Tibial nerve (tissue), 4 donors: Measurements from ENCODE around the gene PMEL. TPM values are rescaled to one million over a fixed set of nuclear protein-coding genes. Genes with fewer than 3 reads are reported as not detected.

Source experiments
- DNase-seq, 2 donors: peaks; one replicate each; pipeline ENCODE4 v3.0.0-alpha.2; 2019; ENCODE audit warnings: low spot score in 2 of 2
- H3K27ac ChIP-seq, 4 donors: fragments of 200-600 bp; sonication (generic) in 3 of 4; one replicate each; pipeline ENCODE4 v1.5.1; 2017 to 2019; ENCODE audit warnings: mild to moderate bottlenecking in 1 of 4
- H3K27me3 ChIP-seq, 2 donors: fragments of 200-600 bp; sonication (generic) in 1 of 2; one replicate each; pipeline versions ENCODE4 v1.5.1 to v1.6.0; 2017 to 2019
- H3K36me3 ChIP-seq, 3 donors: fragments of 200-600 bp; sonication (generic); one replicate each; pipeline ENCODE4 v1.5.1; 2018 to 2019
- H3K4me1 ChIP-seq, 4 donors: fragments of 200-600 bp; sonication (generic) in 3 of 4; one replicate each; pipeline ENCODE4 v1.5.1; 2017 to 2019
- H3K4me3 ChIP-seq, 4 donors: fragments of 200-600 bp; sonication (generic) in 3 of 4; one replicate each; pipeline ENCODE4 v1.5.1; 2017 to 2019; ENCODE audit warnings: mild to moderate bottlenecking in 1 of 4, moderate library complexity in 1 of 4
- H3K9me3 ChIP-seq, 4 donors: fragments of 200-600 bp; sonication (generic) in 3 of 4; one replicate each; pipeline ENCODE4 v1.5.1; 2017 to 2019
- EP300 ChIP-seq, 2 donors: sonication (generic); formaldehyde crosslinking; IDR thresholded peaks; one replicate each; pipeline ENCODE4 v1.6.1; 2017; ENCODE audit warnings: antibody characterized with exemption in 2 of 2, mild to moderate bottlenecking in 1 of 2
- POLR2A ChIP-seq, 2 donors: fragments of 450-650 bp; IDR thresholded peaks; one replicate each; pipeline ENCODE4 v1.6.1; 2017; ENCODE audit warnings: antibody characterized with exemption in 2 of 2, mild to moderate bottlenecking in 2 of 2, moderate library complexity in 2 of 2
- WGBS, 2 donors: methylation state at CpG; one replicate each; pipeline ENCODE4 v1.1.5; 2018; 5-methylcytosine and 5-hydroxymethylcytosine counted together
- total RNA-seq, 4 donors: library from RNA; depleted of rRNA; stranded (reverse); fragments of >200 nt; gene quantifications; one replicate each; pipeline ENCODE4 v1.1.0, GENCODE V29; 2016
- TF ChIP-seq, protein P1 (sequence below), 5 experiments: fragments of 200-600 bp in 3 of 5; fragments of 450-650 bp in 2 of 5; sonication (generic) in 3 of 5; IDR thresholded peaks; one replicate each; pipeline ENCODE4 v1.5.1; 2016 to 2019; ENCODE audit warnings: antibody characterized with exemption in 5 of 5, mild to moderate bottlenecking in 3 of 5, moderate library complexity in 2 of 5

Gene PMEL
- total RNA-seq, 4 donors from 2014 or later = 0.87 to 1.6 TPM; not detected in 2

GRCh38 chr12:55963760-55964159 lies 2.1 kb downstream of the PMEL start:
- Histone ChIP-seq H3K9me3 (no peaks in the 10 kb centered on the region), H3K4me3 (no peak overlapping the region), H3K27me3 (no peaks in the 10 kb centered on the region), H3K4me1 (peaks cover 0 to 23% (median 7%) of the 10 kb centered on the region in 4 donors), H3K27ac (no peak overlapping the region), H3K36me3 (no peaks in the 10 kb centered on the region)
- 81 to 91% methylated on average over 2 of the region's 2 CpGs for WGBS, 2 donors
- DNase-seq = no peak
- no peak for TF ChIP-seq EP300 (IDR thresholded peaks at IDR 0.05)
- TF ChIP-seq, protein P1, sequence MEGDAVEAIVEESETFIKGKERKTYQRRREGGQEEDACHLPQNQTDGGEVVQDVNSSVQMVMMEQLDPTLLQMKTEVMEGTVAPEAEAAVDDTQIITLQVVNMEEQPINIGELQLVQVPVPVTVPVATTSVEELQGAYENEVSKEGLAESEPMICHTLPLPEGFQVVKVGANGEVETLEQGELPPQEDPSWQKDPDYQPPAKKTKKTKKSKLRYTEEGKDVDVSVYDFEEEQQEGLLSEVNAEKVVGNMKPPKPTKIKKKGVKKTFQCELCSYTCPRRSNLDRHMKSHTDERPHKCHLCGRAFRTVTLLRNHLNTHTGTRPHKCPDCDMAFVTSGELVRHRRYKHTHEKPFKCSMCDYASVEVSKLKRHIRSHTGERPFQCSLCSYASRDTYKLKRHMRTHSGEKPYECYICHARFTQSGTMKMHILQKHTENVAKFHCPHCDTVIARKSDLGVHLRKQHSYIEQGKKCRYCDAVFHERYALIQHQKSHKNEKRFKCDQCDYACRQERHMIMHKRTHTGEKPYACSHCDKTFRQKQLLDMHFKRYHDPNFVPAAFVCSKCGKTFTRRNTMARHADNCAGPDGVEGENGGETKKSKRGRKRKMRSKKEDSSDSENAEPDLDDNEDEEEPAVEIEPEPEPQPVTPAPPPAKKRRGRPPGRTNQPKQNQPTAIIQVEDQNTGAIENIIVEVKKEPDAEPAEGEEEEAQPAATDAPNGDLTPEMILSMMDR (IDR thresholded peaks at IDR 0.05) = no peak

DNA sequence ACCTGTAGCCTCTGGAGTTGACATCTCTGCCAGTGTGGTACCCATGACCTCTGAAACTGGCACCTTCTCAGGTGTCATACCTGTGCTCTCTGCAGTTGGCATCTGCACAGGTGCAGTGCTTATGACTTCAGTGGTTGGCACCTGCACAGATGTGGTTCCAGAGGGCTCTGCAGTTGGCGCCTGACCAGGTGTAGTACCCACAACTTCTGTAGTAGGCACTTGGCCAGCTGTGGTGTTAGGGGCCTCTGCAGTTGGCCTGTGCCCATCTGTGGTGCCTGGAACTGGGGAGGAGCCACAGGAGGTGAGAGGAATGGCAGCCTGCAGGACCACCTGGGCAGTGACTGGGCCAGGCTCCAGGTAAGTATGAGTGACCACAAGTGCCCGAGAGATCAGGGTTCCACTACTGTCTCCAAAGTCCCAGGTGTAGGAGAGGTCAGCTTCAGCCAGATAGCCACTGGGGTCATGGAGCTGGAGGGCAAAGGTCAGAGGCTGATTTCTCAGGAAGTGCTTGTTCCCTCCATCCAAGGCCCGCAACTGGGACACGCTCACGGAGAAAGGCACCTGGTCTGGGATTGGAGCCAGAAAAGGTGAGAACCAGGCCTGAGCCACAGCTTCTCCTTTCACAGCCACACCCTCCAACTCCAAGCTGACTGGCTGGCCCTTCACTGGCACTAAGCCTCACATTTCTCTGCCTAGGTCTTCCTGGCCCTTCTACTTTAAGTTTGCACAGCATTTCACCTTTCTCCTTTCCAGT lies 8.6 kb downstream of the PMEL start:
- 80 to 85% methylated on average over 4 to 5 of the region's 5 CpGs for WGBS, 2 donors
- Histone ChIP-seq H3K36me3 (peaks cover 0 to 29% (median 5%) of the 10 kb centered on the region in 3 donors), H3K4me1 (no peaks in the 10 kb centered on the region), H3K27ac (no peak overlapping the region), H3K9me3 (no peaks in the 10 kb centered on the region), H3K4me3 (no peak overlapping the region), H3K27me3 (no peaks in the 10 kb centered on the region)
- TF ChIP-seq, protein P1 (IDR thresholded peaks at IDR 0.05) = no peak
- TF ChIP-seq EP300 (IDR thresholded peaks at IDR 0.05) (no peak), POLR2A (IDR thresholded peaks at IDR 0.05) (no peak)
- DNase-seq = no peak

DNA sequence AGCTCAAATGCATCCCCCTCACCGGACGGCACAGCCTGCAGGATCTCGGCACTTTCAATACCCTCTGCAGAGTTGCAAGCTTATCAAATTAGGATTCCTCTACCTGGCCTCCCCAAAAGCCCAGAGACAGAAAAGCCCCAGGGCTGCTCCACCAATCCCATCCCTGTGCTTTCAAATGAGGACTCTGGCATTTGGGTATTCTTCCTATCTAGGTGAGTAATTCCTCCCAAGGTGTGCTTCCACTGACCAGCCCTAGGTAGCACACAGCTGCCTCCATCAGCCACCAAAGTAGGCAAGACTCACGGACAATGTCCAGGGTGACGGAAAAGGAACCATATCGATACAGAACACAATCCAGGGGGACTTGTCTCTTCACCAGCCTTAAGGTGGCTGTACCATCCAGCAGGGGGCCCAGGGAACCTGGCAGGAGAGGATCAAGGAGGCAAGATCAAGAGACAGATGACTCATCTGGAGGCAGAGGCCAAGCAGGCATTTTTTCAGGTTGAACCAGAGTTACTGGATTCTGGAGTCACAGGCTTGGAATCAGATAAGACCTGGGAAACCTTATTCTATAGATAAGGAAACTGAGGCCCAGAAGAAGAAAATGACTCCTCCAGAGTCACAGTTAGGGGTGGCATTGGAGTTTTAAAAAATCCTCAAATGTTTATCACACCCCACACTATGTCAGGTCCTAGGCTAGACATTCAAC lies 9.9 kb downstream of the PMEL start:
- Histone ChIP-seq H3K4me1 (no peaks in the 10 kb centered on the region), H3K36me3 (peaks cover 0 to 43% (median 10%) of the 10 kb centered on the region in 3 donors), H3K9me3 (no peaks in the 10 kb centered on the region), H3K4me3 (no peak overlapping the region), H3K27ac (no peak overlapping the region), H3K27me3 (no peaks in the 10 kb centered on the region)
- 82 to 89% methylated on average over 6 of the region's 6 CpGs for WGBS, 2 donors
- no peak for DNase-seq
- TF ChIP-seq POLR2A (IDR thresholded peaks at IDR 0.05) = no peak
- TF ChIP-seq, protein P1 (IDR thresholded peaks at IDR 0.05) = peak in 1 of 5 experiments; percentile 13

DNA sequence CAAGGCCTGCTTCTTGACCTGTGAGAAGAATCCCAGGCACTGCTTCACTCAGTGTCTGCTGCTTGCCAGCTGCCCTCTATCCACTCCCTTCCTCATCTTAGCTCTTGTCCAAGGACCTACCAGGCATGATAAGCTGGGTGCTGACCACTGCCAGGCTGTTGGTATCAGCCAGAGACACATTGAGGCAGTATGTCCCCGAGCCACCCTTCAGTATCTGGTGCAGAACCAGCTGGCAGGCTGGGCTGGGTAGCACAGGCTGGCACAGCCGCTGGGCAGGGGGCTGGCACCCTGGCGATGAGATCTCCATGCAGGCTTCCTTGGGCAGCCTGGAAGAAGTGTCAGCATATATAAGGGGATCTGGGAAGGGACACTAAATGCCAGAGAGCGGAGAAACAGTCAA lies 10.5 kb downstream of the PMEL start:
- 83 to 85% methylated on average over 4 of the region's 4 CpGs for WGBS, 2 donors
- no peaks in the 10 kb centered on the region for H3K4me1 ChIP-seq
- no peak overlapping the region for H3K4me3 ChIP-seq
- peaks cover 0 to 45% (median 10%) of the 10 kb centered on the region in 3 donors for H3K36me3 ChIP-seq
- TF ChIP-seq POLR2A (IDR thresholded peaks at IDR 0.05) = no peak
- TF ChIP-seq, protein P1 (IDR thresholded peaks at IDR 0.05) = no peak
- no peak for TF ChIP-seq EP300 (IDR thresholded peaks at IDR 0.05)
- no peaks in the 10 kb centered on the region for H3K9me3 ChIP-seq
- H3K27me3 ChIP-seq = no peaks in the 10 kb centered on the region
- no peak overlapping the region for H3K27ac ChIP-seq
- no peak for DNase-seq

GRCh38 chr12:55946553-55946952 lies 19.3 kb downstream of the PMEL start:
- Histone ChIP-seq H3K27me3 (no peaks in the 10 kb centered on the region), H3K36me3 (peaks cover 0 to 70% (median 7%) of the 10 kb centered on the region in 3 donors), H3K4me1 (no peaks in the 10 kb centered on the region), H3K9me3 (no peaks in the 10 kb centered on the region), H3K4me3 (no peak overlapping the region), H3K27ac (no peak overlapping the region)
- TF ChIP-seq, protein P1 (IDR thresholded peaks at IDR 0.05) = no peak
- TF ChIP-seq EP300 (IDR thresholded peaks at IDR 0.05) (no peak), POLR2A (IDR thresholded peaks at IDR 0.05) (no peak)
- DNase-seq = no peak
- WGBS, 2 donors = 82 to 88% methylated on average over 6 of the region's 6 CpGs
